ENCODE results near the gene ISOC1. TPM values are rescaled to one million over a fixed set of nuclear protein-coding genes. Genes with fewer than 3 reads are reported as not detected.
A peak's percentile ranks its signal among the peaks of the same experiment; 100 is the strongest.

Gene ISOC1
- total RNA-seq, 4 donors from 2014 or later: 37.7 to 67.2 (median 38.7) TPM

- intact Hi-C loops (cut with DNase I; ENCODE audit: low total_unique reads): no loop called here
- TF ChIP-seq POLR2A (IDR thresholded peaks at IDR 0.05): no peak
- TF ChIP-seq, protein P1, sequence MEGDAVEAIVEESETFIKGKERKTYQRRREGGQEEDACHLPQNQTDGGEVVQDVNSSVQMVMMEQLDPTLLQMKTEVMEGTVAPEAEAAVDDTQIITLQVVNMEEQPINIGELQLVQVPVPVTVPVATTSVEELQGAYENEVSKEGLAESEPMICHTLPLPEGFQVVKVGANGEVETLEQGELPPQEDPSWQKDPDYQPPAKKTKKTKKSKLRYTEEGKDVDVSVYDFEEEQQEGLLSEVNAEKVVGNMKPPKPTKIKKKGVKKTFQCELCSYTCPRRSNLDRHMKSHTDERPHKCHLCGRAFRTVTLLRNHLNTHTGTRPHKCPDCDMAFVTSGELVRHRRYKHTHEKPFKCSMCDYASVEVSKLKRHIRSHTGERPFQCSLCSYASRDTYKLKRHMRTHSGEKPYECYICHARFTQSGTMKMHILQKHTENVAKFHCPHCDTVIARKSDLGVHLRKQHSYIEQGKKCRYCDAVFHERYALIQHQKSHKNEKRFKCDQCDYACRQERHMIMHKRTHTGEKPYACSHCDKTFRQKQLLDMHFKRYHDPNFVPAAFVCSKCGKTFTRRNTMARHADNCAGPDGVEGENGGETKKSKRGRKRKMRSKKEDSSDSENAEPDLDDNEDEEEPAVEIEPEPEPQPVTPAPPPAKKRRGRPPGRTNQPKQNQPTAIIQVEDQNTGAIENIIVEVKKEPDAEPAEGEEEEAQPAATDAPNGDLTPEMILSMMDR (IDR thresholded peaks at IDR 0.05): no peak
- WGBS, 2 donors: 85 to 89% methylated on average over 7 of the region's 7 CpGs
- no peak for DNase-seq (ENCODE audit: low spot score in 2 of 2)
- no peak overlapping the region for H3K4me3 ChIP-seq (ENCODE audit: low read depth, poor library complexity, severe bottlenecking)
These were observed 13.8 kb upstream of the ISOC1 start for GRCh38 chr5:129080766-129081165.

- no peak overlapping the region for H3K4me3 ChIP-seq (ENCODE audit: low read depth, poor library complexity, severe bottlenecking)
- TF ChIP-seq, protein P1 (IDR thresholded peaks at IDR 0.05): no peak
- DNase-seq (ENCODE audit: low spot score in 2 of 2): no peak
- intact Hi-C loops (cut with DNase I; ENCODE audit: low total_unique reads): no loop called here
- WGBS, 2 donors: 85% methylated on average over 6 of the region's 6 CpGs
These were observed 12.1 kb upstream of the ISOC1 start for GRCh38 chr5:129082225-129083136.

- peak overlapping the region; percentile 80 for H3K4me3 ChIP-seq (ENCODE audit: low read depth, poor library complexity, severe bottlenecking)
- 5 to 6% methylated on average over 46 to 49 of the region's 61 CpGs for whole genome bisulfite sequencing, 2 donors
- DNase-seq (ENCODE audit: low spot score in 2 of 2): peak; percentile 36 to 90
- no peak for TF ChIP-seq POLR2A (IDR thresholded peaks at IDR 0.05)
- TF ChIP-seq, protein P1 (IDR thresholded peaks at IDR 0.05): no peak
- intact Hi-C loops (cut with DNase I; ENCODE audit: low total_unique reads): no loop called here
These were observed 663 bp downstream of the ISOC1 start for GRCh38 chr5:129094924-129095899.

DNA sequence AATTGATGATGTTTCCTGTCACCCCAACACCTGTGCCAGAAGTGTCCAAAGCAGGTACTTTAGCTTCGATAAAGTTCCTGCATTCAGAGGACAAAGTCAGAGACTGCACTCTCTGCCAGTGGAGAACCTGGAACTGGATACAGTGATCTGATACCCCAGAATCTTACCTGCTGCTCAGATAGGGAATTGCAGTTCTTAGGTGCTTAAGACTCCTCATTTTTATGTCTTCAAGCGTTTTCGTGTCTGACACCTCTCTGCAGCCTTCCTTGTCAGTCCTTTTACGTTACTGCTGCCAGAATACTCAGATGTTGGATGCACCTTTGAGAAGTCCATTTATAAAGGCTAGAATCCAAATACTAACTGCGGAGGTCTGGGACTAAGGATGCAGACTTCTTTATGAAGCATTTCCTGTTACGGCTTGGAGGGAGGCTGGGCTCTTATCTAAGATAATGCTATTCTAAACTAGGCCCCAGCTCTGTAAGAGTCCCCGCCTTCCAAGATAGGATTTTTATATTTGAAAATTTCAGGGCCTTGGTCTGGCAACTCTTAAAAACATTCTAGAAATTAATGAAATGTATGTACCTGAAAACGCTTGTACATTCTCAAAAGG, 1.9 kb downstream of the ISOC1 start:
- no peak for TF ChIP-seq POLR2A (IDR thresholded peaks at IDR 0.05)
- TF ChIP-seq, protein P1 (IDR thresholded peaks at IDR 0.05): no peak
- WGBS, 2 donors: 48 to 61% methylated on average over 8 of the region's 8 CpGs
- DNase-seq (ENCODE audit: low spot score in 2 of 2): no peak
- intact Hi-C loops (cut with DNase I; ENCODE audit: low total_unique reads): no loop called here
- no peak overlapping the region for H3K4me3 ChIP-seq (ENCODE audit: low read depth, poor library complexity, severe bottlenecking)

GRCh38 chr5:129097498-129098296, 3.1 kb downstream of the ISOC1 start:
- H3K4me3 ChIP-seq (ENCODE audit: low read depth, poor library complexity, severe bottlenecking): no peak overlapping the region
- intact Hi-C loops (cut with DNase I; ENCODE audit: low total_unique reads): no loop called here
- no peak for TF ChIP-seq POLR2A (IDR thresholded peaks at IDR 0.05)
- TF ChIP-seq, protein P1 (IDR thresholded peaks at IDR 0.05): no peak
- WGBS, 2 donors: 60 to 64% methylated on average over 11 of the region's 11 CpGs
- peak in 1 of 2 donors; percentile 27 for DNase-seq (ENCODE audit: low spot score in 2 of 2)

All from lower leg skin (tissue), 4 donors.